ENCODE data around the gene PCID2.

- TF ChIP-seq CTCF (IDR thresholded peaks at IDR 0.05) (no peak), EZH2 (IDR thresholded peaks at IDR 0.05) (no peak), EZH2phosphoT487 (IDR thresholded peaks at IDR 0.05) (no peak)
Measured at GRCh38 chr13:113148940-113149503, 59.4 kb downstream of the PCID2 start.
